ENCODE data around the gene GPD2.
"Not testable (repeated sequence)": the region's sequence is repeated elsewhere in the genome, so short reads cannot be mapped to it uniquely, and the experiment has no call there.

The GPD2 gene

GRCh38 chr2:156592809-156593593 lies 156.8 kb downstream of the GPD2 start:
- Histone ChIP-seq H3K27me3 (ENCODE audit: control insufficient read depth in 5 of 5, insufficient read depth in 4 of 5, low read length in 5 of 5) (no peaks in the 10 kb centered on the region), H3K36me3 (ENCODE audit: control insufficient read depth in 5 of 5, insufficient read depth in 5 of 5, low read length in 5 of 5) (no peaks in the 10 kb centered on the region), H3K27ac (ENCODE audit: low read depth, low read length) (no peak overlapping the region), H3K4me3 (ENCODE audit: low read depth in 1 of 5, low read length in 5 of 5) (no peak overlapping the region), H3K4me1 (ENCODE audit: control insufficient read depth in 5 of 5, insufficient read depth in 5 of 5, low read length in 5 of 5) (peaks cover 0 to 5% (median 0%) of the 10 kb centered on the region in 5 donors), H3K9me3 (ENCODE audit: control insufficient read depth in 5 of 5, low read length in 5 of 5) (no peaks in the 10 kb centered on the region), H3K9ac (ENCODE audit: low read length in 5 of 5) (no peak overlapping the region)

GRCh38 chr2:156593594-156593921 lies 157.4 kb downstream of the GPD2 start:
- Histone ChIP-seq H3K4me1 (ENCODE audit: control insufficient read depth in 5 of 5, insufficient read depth in 5 of 5, low read length in 5 of 5) (peaks cover 0 to 5% (median 0%) of the 10 kb centered on the region in 5 donors), H3K27ac (ENCODE audit: low read depth, low read length) (no peak overlapping the region), H3K36me3 (ENCODE audit: control insufficient read depth in 5 of 5, insufficient read depth in 5 of 5, low read length in 5 of 5) (no peaks in the 10 kb centered on the region), H3K9ac (ENCODE audit: low read length in 5 of 5) (no peak overlapping the region), H3K4me3 (ENCODE audit: low read depth in 1 of 5, low read length in 5 of 5) (no peak overlapping the region), H3K27me3 (ENCODE audit: control insufficient read depth in 5 of 5, insufficient read depth in 4 of 5, low read length in 5 of 5) (no peaks in the 10 kb centered on the region), H3K9me3 (ENCODE audit: control insufficient read depth in 5 of 5, low read length in 5 of 5) (no peaks in the 10 kb centered on the region)

GRCh38 chr2:156598563-156598962 lies 162.4 kb downstream of the GPD2 start:
- no peak overlapping the region for H3K27ac ChIP-seq (ENCODE audit: low read depth, low read length)
- no peak overlapping the region for H3K9ac ChIP-seq (ENCODE audit: low read length in 5 of 5)
- H3K36me3 ChIP-seq (ENCODE audit: control insufficient read depth in 5 of 5, insufficient read depth in 5 of 5, low read length in 5 of 5) = no peaks in the 10 kb centered on the region
- no peaks in the 10 kb centered on the region for H3K9me3 ChIP-seq (ENCODE audit: control insufficient read depth in 5 of 5, low read length in 5 of 5)
- H3K4me3 ChIP-seq (ENCODE audit: low read depth in 1 of 5, low read length in 5 of 5) = no peak overlapping the region
- H3K27me3 ChIP-seq (ENCODE audit: control insufficient read depth in 5 of 5, insufficient read depth in 4 of 5, low read length in 5 of 5) = no peaks in the 10 kb centered on the region
- H3K4me1 ChIP-seq (ENCODE audit: control insufficient read depth in 5 of 5, insufficient read depth in 5 of 5, low read length in 5 of 5) = no peaks in the 10 kb centered on the region

GRCh38 chr2:156600196-156600595 lies 164.0 kb downstream of the GPD2 start:
- no peaks in the 10 kb centered on the region for H3K9me3 ChIP-seq (ENCODE audit: control insufficient read depth in 5 of 5, low read length in 5 of 5)
- H3K9ac ChIP-seq (ENCODE audit: low read length in 5 of 5) = no peak overlapping the region
- H3K4me1 ChIP-seq (ENCODE audit: control insufficient read depth in 5 of 5, insufficient read depth in 5 of 5, low read length in 5 of 5) = no peaks in the 10 kb centered on the region
- H3K36me3 ChIP-seq (ENCODE audit: control insufficient read depth in 5 of 5, insufficient read depth in 5 of 5, low read length in 5 of 5) = no peaks in the 10 kb centered on the region
- no peak overlapping the region for H3K4me3 ChIP-seq (ENCODE audit: low read depth in 1 of 5, low read length in 5 of 5)
- H3K27ac ChIP-seq (ENCODE audit: low read depth, low read length) = no peak overlapping the region
- H3K27me3 ChIP-seq (ENCODE audit: control insufficient read depth in 5 of 5, insufficient read depth in 4 of 5, low read length in 5 of 5) = no peaks in the 10 kb centered on the region

- Histone ChIP-seq H3K36me3 (ENCODE audit: control insufficient read depth in 5 of 5, insufficient read depth in 5 of 5, low read length in 5 of 5) (no peaks in the 10 kb centered on the region), H3K4me1 (ENCODE audit: control insufficient read depth in 5 of 5, insufficient read depth in 5 of 5, low read length in 5 of 5) (no peaks in the 10 kb centered on the region), H3K27me3 (ENCODE audit: control insufficient read depth in 5 of 5, insufficient read depth in 4 of 5, low read length in 5 of 5) (no peaks in the 10 kb centered on the region), H3K27ac (ENCODE audit: low read depth, low read length) (no peak overlapping the region), H3K9ac (ENCODE audit: low read length in 5 of 5) (no peak overlapping the region), H3K9me3 (ENCODE audit: control insufficient read depth in 5 of 5, low read length in 5 of 5) (no peaks in the 10 kb centered on the region), H3K4me3 (ENCODE audit: low read depth in 1 of 5, low read length in 5 of 5) (no peak overlapping the region)
These were observed 165.8 kb downstream of the GPD2 start for GRCh38 chr2:156601855-156602551.

- H3K4me3 ChIP-seq (ENCODE audit: low read depth in 1 of 5, low read length in 5 of 5) = no peak overlapping the region
- H3K4me1 ChIP-seq (ENCODE audit: control insufficient read depth in 5 of 5, insufficient read depth in 5 of 5, low read length in 5 of 5) = no peaks in the 10 kb centered on the region
- H3K9ac ChIP-seq (ENCODE audit: low read length in 5 of 5) = no peak overlapping the region
- H3K27me3 ChIP-seq (ENCODE audit: control insufficient read depth in 5 of 5, insufficient read depth in 4 of 5, low read length in 5 of 5) = no peaks in the 10 kb centered on the region
- no peaks in the 10 kb centered on the region for H3K36me3 ChIP-seq (ENCODE audit: control insufficient read depth in 5 of 5, insufficient read depth in 5 of 5, low read length in 5 of 5)
- no peaks in the 10 kb centered on the region for H3K9me3 ChIP-seq (ENCODE audit: control insufficient read depth in 5 of 5, low read length in 5 of 5)
- H3K27ac ChIP-seq (ENCODE audit: low read depth, low read length) = no peak overlapping the region
These were observed 166.4 kb downstream of the GPD2 start for GRCh38 chr2:156602552-156602933.

- no peak overlapping the region for H3K9ac ChIP-seq (ENCODE audit: low read length in 5 of 5)
- no peaks in the 10 kb centered on the region for H3K27me3 ChIP-seq (ENCODE audit: control insufficient read depth in 5 of 5, insufficient read depth in 4 of 5, low read length in 5 of 5)
- H3K36me3 ChIP-seq (ENCODE audit: control insufficient read depth in 5 of 5, insufficient read depth in 5 of 5, low read length in 5 of 5) = no peaks in the 10 kb centered on the region
- no peak overlapping the region for H3K27ac ChIP-seq (ENCODE audit: low read depth, low read length)
- no peaks in the 10 kb centered on the region for H3K4me1 ChIP-seq (ENCODE audit: control insufficient read depth in 5 of 5, insufficient read depth in 5 of 5, low read length in 5 of 5)
- no peaks in the 10 kb centered on the region for H3K9me3 ChIP-seq (ENCODE audit: control insufficient read depth in 5 of 5, low read length in 5 of 5)
- no peak overlapping the region for H3K4me3 ChIP-seq (ENCODE audit: low read depth in 1 of 5, low read length in 5 of 5)
These were observed 179.7 kb downstream of the GPD2 start for GRCh38 chr2:156615836-156616322.

- H3K4me1 ChIP-seq (ENCODE audit: control insufficient read depth in 5 of 5, insufficient read depth in 5 of 5, low read length in 5 of 5); H3K27ac ChIP-seq (ENCODE audit: low read depth, low read length); H3K4me3 ChIP-seq (ENCODE audit: low read depth in 1 of 5, low read length in 5 of 5); H3K27me3 ChIP-seq (ENCODE audit: control insufficient read depth in 5 of 5, insufficient read depth in 4 of 5, low read length in 5 of 5); H3K9ac ChIP-seq (ENCODE audit: low read length in 5 of 5); H3K9me3 ChIP-seq (ENCODE audit: control insufficient read depth in 5 of 5, low read length in 5 of 5); H3K36me3 ChIP-seq (ENCODE audit: control insufficient read depth in 5 of 5, insufficient read depth in 5 of 5, low read length in 5 of 5): not testable (repeated sequence)
These were observed 181.9 kb downstream of the GPD2 start for GRCh38 chr2:156618071-156618470.

- peaks cover 0 to 4% (median 0%) of the 10 kb centered on the region in 5 donors for H3K9me3 ChIP-seq (ENCODE audit: control insufficient read depth in 5 of 5, low read length in 5 of 5)
- no peak overlapping the region for H3K4me3 ChIP-seq (ENCODE audit: low read depth in 1 of 5, low read length in 5 of 5)
- no peaks in the 10 kb centered on the region for H3K27me3 ChIP-seq (ENCODE audit: control insufficient read depth in 5 of 5, insufficient read depth in 4 of 5, low read length in 5 of 5)
- H3K4me1 ChIP-seq (ENCODE audit: control insufficient read depth in 5 of 5, insufficient read depth in 5 of 5, low read length in 5 of 5) = no peaks in the 10 kb centered on the region
- no peak overlapping the region for H3K27ac ChIP-seq (ENCODE audit: low read depth, low read length)
- no peaks in the 10 kb centered on the region for H3K36me3 ChIP-seq (ENCODE audit: control insufficient read depth in 5 of 5, insufficient read depth in 5 of 5, low read length in 5 of 5)
- no peak overlapping the region for H3K9ac ChIP-seq (ENCODE audit: low read length in 5 of 5)
These were observed 182.9 kb downstream of the GPD2 start for GRCh38 chr2:156619021-156619539.

GRCh38 chr2:156622491-156622890 lies 186.3 kb downstream of the GPD2 start:
- Histone ChIP-seq H3K9ac (ENCODE audit: low read length in 5 of 5) (no peak overlapping the region), H3K9me3 (ENCODE audit: control insufficient read depth in 5 of 5, low read length in 5 of 5) (peaks cover 3 to 8% (median 4%) of the 10 kb centered on the region in 5 donors), H3K27me3 (ENCODE audit: control insufficient read depth in 5 of 5, insufficient read depth in 4 of 5, low read length in 5 of 5) (no peaks in the 10 kb centered on the region), H3K27ac (ENCODE audit: low read depth, low read length) (no peak overlapping the region), H3K36me3 (ENCODE audit: control insufficient read depth in 5 of 5, insufficient read depth in 5 of 5, low read length in 5 of 5) (no peaks in the 10 kb centered on the region), H3K4me1 (ENCODE audit: control insufficient read depth in 5 of 5, insufficient read depth in 5 of 5, low read length in 5 of 5) (peaks cover 0 to 4% (median 0%) of the 10 kb centered on the region in 5 donors), H3K4me3 (ENCODE audit: low read depth in 1 of 5, low read length in 5 of 5) (no peak overlapping the region)
